Spleen (tissue), 11 donors: Measurements from ENCODE around the gene GPER1. TPM values are rescaled to one million over a fixed set of nuclear protein-coding genes. Genes with fewer than 3 reads are reported as not detected.

Experiments
- DNase-seq: peaks from one replicate; pipeline ENCODE4 v3.0.0-alpha.2; 2020
- H3K27ac ChIP-seq, 8 donors: fragments of 200-600 bp; sonication (generic) in 7 of 8; 1 replicate in 4 of 8; 2 replicates in 4 of 8; pipeline versions ENCODE4 v1.5.0 to v1.8.0; 2016 to 2021; ENCODE audit warnings: inconsistent platforms in 4 of 8, mild to moderate bottlenecking in 4 of 8, moderate library complexity in 1 of 8
- H3K27me3 ChIP-seq, 7 donors: fragments of 200-600 bp; sonication (generic) in 6 of 7; replicated peaks in 1 of 7; 1 replicate in 4 of 7; 2 replicates in 3 of 7; pipeline versions ENCODE4 v1.5.0 to v1.8.0; 2016 to 2021; ENCODE audit warnings: inconsistent platforms in 3 of 7, mild to moderate bottlenecking in 1 of 7
- H3K36me3 ChIP-seq, 6 donors: fragments of 200-600 bp; sonication (generic) in 5 of 6; 1 replicate in 4 of 6; 2 replicates in 2 of 6; pipeline versions ENCODE4 v1.5.0 to v1.8.0; 2016 to 2021; ENCODE audit warnings: inconsistent platforms in 2 of 6
- H3K4me1 ChIP-seq, 6 donors: fragments of 200-600 bp; sonication (generic) in 5 of 6; 1 replicate in 3 of 6; 2 replicates in 3 of 6; pipeline versions ENCODE4 v1.5.0 to v1.8.0; 2016 to 2021; ENCODE audit warnings: inconsistent platforms in 3 of 6
- H3K4me3 ChIP-seq, 8 donors: fragments of 200-600 bp; sonication (generic) in 7 of 8; 1 replicate in 4 of 8; 2 replicates in 4 of 8; pipeline versions ENCODE4 v1.5.0 to v1.8.0; 2016 to 2021; ENCODE audit warnings: inconsistent platforms in 4 of 8, mild to moderate bottlenecking in 4 of 8, moderate library complexity in 2 of 8
- H3K9me3 ChIP-seq, 8 donors: fragments of 200-600 bp; sonication (generic) in 7 of 8; 1 replicate in 4 of 8; 2 replicates in 4 of 8; pipeline versions ENCODE4 v1.5.0 to v1.8.0; 2016 to 2021; ENCODE audit warnings: inconsistent platforms in 4 of 8
- CTCF ChIP-seq, 11 experiments: fragments of 200-600 bp in 7 of 11; fragments of 450-650 bp in 4 of 11; sonication (generic) in 4 of 11; IDR thresholded peaks in 8 of 11; conservative IDR thresholded peaks in 3 of 11; 1 replicate in 7 of 11; 2 replicates in 4 of 11; pipeline versions ENCODE4 v1.4.0 to v1.8.0; 2016 to 2021; ENCODE audit warnings: antibody characterized with exemption in 11 of 11, inconsistent platforms in 4 of 11, mild to moderate bottlenecking in 1 of 11
- POLR2A ChIP-seq, 3 donors: fragments of 450-650 bp; IDR thresholded peaks; one replicate each; pipeline ENCODE4 v1.5.1; 2017; ENCODE audit warnings: antibody characterized with exemption in 3 of 3, mild to moderate bottlenecking in 1 of 3
- POLR2AphosphoS5 ChIP-seq, 3 donors: sonication (generic); formaldehyde crosslinking; IDR thresholded peaks; one replicate each; pipeline ENCODE4 v1.5.1; 2017; ENCODE audit warnings: antibody characterized with exemption in 3 of 3
- WGBS, 5 donors: extraction: QIAGEN DNeasy Blood & Tissue Kit in 3 of 5; methylation state at CpG; one replicate each; pipeline versions ENCODE4 v1.1.5 to v1.1.7; 2013 to 2018; 5-methylcytosine and 5-hydroxymethylcytosine counted together
- intact Hi-C: fragments of 100-400 bp; cut with DNase I; formaldehyde crosslinking; loops from one replicate; pipeline ENCODE4 v1.15.0; 2023; ENCODE audit warnings: low total_unique reads
- polyA plus RNA-seq, 3 donors: library from polyadenylated mRNA; stranded (reverse); fragments of 200-250 nt; gene quantifications; one replicate each; pipeline ENCODE4 v1.2.1, GENCODE V29; 2013
- total RNA-seq, 7 donors: library from RNA; depleted of rRNA in 3 of 7; stranded (reverse); fragments of >200 nt in 3 of 7; fragmentation: NEBNext Ultra II Directional in 4 of 7; extraction: Animal tissue kit (Norgen Biotek cat#: 25700) in 4 of 7; gene quantifications; one replicate each; pipeline versions ENCODE4 v1.1.0 to v1.2.1, GENCODE V29; 2016 to 2021
- donor health status: healthy with polysubstance abuse.
- donor health status: DM: no; HTN: no; CAD: no; lungs with moderate emphysema.
- donor health status: DM: no; HTN: no; CAD: no.
- donor health status: Bipolar disorder and iron deficiency.
- donor health status: healthy.
- donor health status: DM: no; HTN: no; CAD: no.
- donor health status: DM: yes; HTN: yes; CAD: no.

The GPER1 gene
- total and polyA plus RNA-seq, 10 donors, result 3.0 to 14.2 (median 6.1) TPM

- no peak for DNase-seq
- peaks cover 0 to 21% (median 2%) of the 10 kb centered on the region in 6 donors for H3K36me3 ChIP-seq
- 74 to 83% (median 80%) methylated on average over 18 to 31 of the region's 31 CpGs for WGBS, 5 donors
- H3K4me3 ChIP-seq, result no peak overlapping the region
- H3K27me3 ChIP-seq, result no peaks in the 10 kb centered on the region
- peaks cover 0 to 19% (median 4%) of the 10 kb centered on the region in 6 donors for H3K4me1 ChIP-seq
- no peak for TF ChIP-seq POLR2A (IDR thresholded peaks at IDR 0.05)
- no peak for TF ChIP-seq POLR2AphosphoS5 (IDR thresholded peaks at IDR 0.05)
- no peak for TF ChIP-seq CTCF (IDR thresholded peaks at IDR 0.05 in 8 of 11, conservative IDR thresholded peaks at IDR 0.05 in 3 of 11)
- peak overlapping the region in 6 of 8 donors; percentile 52 to 81 (median 62) for H3K27ac ChIP-seq
- no peaks in the 10 kb centered on the region for H3K9me3 ChIP-seq
- intact Hi-C loops, result no loop called here
These were observed 35.1 kb downstream of the GPER1 start for GRCh38 chr7:1122832-1123501.

GRCh38 chr7:1123715-1124114, 35.8 kb downstream of the GPER1 start:
- Histone ChIP-seq H3K4me3 (peak overlapping the region in 2 of 8 donors; percentile 9 to 28), H3K9me3 (no peaks in the 10 kb centered on the region), H3K27me3 (no peaks in the 10 kb centered on the region), H3K27ac (peak overlapping the region in 7 of 8 donors; percentile 52 to 81 (median 61)), H3K36me3 (peaks cover 0 to 21% (median 2%) of the 10 kb centered on the region in 6 donors), H3K4me1 (peaks cover 0 to 19% (median 4%) of the 10 kb centered on the region in 6 donors)
- 54 to 88% (median 65%) methylated on average over 15 to 17 of the region's 17 CpGs for WGBS, 5 donors
- DNase-seq, result no peak
- intact Hi-C loops, result no loop called here
- peak; percentile 28 to 78 (median 61) for TF ChIP-seq POLR2AphosphoS5 (IDR thresholded peaks at IDR 0.05)
- no peak for TF ChIP-seq POLR2A (IDR thresholded peaks at IDR 0.05)
- TF ChIP-seq CTCF (IDR thresholded peaks at IDR 0.05 in 8 of 11, conservative IDR thresholded peaks at IDR 0.05 in 3 of 11), result peak in 8 of 11 experiments; percentile 18 to 64 (median 56)

GRCh38 chr7:1124164-1124563, 36.3 kb downstream of the GPER1 start:
- DNase-seq, result peak; percentile 46
- 82 to 96% (median 88%) methylated on average over 10 to 11 of the region's 11 CpGs for WGBS, 5 donors
- Histone ChIP-seq H3K9me3 (no peaks in the 10 kb centered on the region), H3K27me3 (no peaks in the 10 kb centered on the region), H3K4me1 (peaks cover 0 to 19% (median 4%) of the 10 kb centered on the region in 6 donors), H3K36me3 (peaks cover 0 to 21% (median 2%) of the 10 kb centered on the region in 6 donors), H3K27ac (peak overlapping the region in 7 of 8 donors; percentile 52 to 81 (median 61)), H3K4me3 (peak overlapping the region in 2 of 8 donors; percentile 9 to 28)
- TF ChIP-seq CTCF (IDR thresholded peaks at IDR 0.05 in 8 of 11, conservative IDR thresholded peaks at IDR 0.05 in 3 of 11), result no peak
- no peak for TF ChIP-seq POLR2A (IDR thresholded peaks at IDR 0.05)
- no peak for TF ChIP-seq POLR2AphosphoS5 (IDR thresholded peaks at IDR 0.05)
- intact Hi-C loops, result no loop called here

GRCh38 chr7:1124816-1125602, 37.1 kb downstream of the GPER1 start:
- Histone ChIP-seq H3K4me1 (peaks cover 0 to 19% (median 4%) of the 10 kb centered on the region in 6 donors), H3K4me3 (no peak overlapping the region), H3K9me3 (no peaks in the 10 kb centered on the region), H3K27me3 (no peaks in the 10 kb centered on the region), H3K27ac (no peak overlapping the region), H3K36me3 (peaks cover 0 to 25% (median 2%) of the 10 kb centered on the region in 6 donors)
- intact Hi-C loops, result no loop called here
- peak; percentile 67 for DNase-seq
- WGBS, 5 donors, result 73 to 91% (median 87%) methylated on average over 23 of the region's 23 CpGs
- TF ChIP-seq POLR2A (IDR thresholded peaks at IDR 0.05), result no peak
